Brain microvascular endothelial cell (primary cell): ENCODE results near the gene CMC4.
A peak's percentile ranks its signal among the peaks of the same experiment; 100 is the strongest.

ENCODE experiments used
- DNase-seq: peaks from one replicate; pipeline ENCODE4 v3.0.0-alpha.2; 2020
- H3K27ac ChIP-seq: fragments of 250-450 bp; sonication (Bioruptor Pico); 2 replicates; pipeline ENCODE4 v1.5.1; 2020; ENCODE audit warnings: mild to moderate bottlenecking, moderate library complexity
- H3K27me3 ChIP-seq: fragments of 250-450 bp; sonication (Bioruptor Pico); replicated peaks from 2 replicates; pipeline ENCODE4 v1.5.1; 2020; ENCODE audit warnings: mild to moderate bottlenecking
- H3K36me3 ChIP-seq: fragments of 250-450 bp; sonication (Bioruptor Pico); replicated peaks from 2 replicates; pipeline ENCODE4 v1.5.1; 2020; ENCODE audit warnings: mild to moderate bottlenecking
- H3K4me3 ChIP-seq: 2 replicates; pipeline ENCODE4 v1.5.1; 2011; ENCODE audit warnings: low read depth, mild to moderate bottlenecking, control low read depth, low read length, moderate library complexity
- in situ Hi-C: cut with HindIII; loops from 2 replicates; pipeline ENCODE4 v1.10.0; 2017; ENCODE audit warnings: low sequenced_read_pairs, low pct_ligation_motif_present
- TF ChIP-seq, protein P1 (sequence below): IDR thresholded peaks from 2 replicates; pipeline ENCODE4 v1.5.1; 2011; ENCODE audit warnings: low read depth, mild to moderate bottlenecking, moderate library complexity, low read length, control low read depth, inconsistent platforms; ENCODE audit errors: missing control alignments

Gene CMC4

DNA sequence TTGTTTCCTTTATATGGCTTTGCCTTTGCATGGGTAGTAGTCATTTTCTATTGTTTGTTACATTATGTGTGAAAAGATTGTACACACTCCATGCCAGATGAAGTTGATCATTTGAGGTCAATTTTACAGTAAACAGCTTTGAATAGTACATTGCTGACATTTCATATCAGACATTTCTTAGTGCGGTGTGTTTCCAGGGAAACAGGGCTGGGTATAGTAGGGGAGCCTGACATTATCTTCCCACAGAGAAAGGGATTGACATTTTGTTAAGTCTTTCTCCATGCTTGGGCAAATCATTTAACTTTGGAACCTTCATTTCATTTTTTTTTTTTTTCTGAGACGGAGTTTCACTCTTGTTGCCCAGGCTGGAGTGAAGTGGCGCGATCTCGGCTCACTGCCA lies 39.3 kb downstream of the CMC4 start:
- in situ Hi-C loops: no loop called here
- DNase-seq: no peak

DNA sequence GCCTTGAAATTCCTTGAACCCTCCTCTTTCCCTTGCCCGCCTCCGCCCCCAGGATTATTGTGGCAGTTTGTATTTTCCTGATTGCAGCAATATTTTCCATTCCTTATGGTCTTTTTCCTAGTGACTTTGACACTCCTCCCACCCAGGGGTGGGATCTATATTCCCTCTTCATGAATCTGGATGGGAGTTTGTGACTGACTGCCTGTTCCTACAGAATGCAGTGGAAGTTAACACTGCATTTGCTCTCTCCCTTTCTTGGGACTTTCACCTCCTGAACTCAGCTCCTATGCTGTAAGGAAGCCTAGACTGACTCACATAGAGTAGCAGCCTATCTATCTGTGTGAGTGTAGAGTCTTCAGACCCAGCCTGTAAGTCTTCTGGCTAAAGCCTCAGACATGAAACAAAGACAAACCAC lies 42.1 kb downstream of the CMC4 start:
- no peak overlapping the region for H3K4me3 ChIP-seq
- peak; percentile 48 for DNase-seq
- in situ Hi-C loops: no loop called here
- H3K27ac ChIP-seq: peak overlapping the region; percentile 5
- no peaks in the 10 kb centered on the region for H3K36me3 ChIP-seq
- no peaks in the 10 kb centered on the region for H3K27me3 ChIP-seq
- TF ChIP-seq, protein P1, sequence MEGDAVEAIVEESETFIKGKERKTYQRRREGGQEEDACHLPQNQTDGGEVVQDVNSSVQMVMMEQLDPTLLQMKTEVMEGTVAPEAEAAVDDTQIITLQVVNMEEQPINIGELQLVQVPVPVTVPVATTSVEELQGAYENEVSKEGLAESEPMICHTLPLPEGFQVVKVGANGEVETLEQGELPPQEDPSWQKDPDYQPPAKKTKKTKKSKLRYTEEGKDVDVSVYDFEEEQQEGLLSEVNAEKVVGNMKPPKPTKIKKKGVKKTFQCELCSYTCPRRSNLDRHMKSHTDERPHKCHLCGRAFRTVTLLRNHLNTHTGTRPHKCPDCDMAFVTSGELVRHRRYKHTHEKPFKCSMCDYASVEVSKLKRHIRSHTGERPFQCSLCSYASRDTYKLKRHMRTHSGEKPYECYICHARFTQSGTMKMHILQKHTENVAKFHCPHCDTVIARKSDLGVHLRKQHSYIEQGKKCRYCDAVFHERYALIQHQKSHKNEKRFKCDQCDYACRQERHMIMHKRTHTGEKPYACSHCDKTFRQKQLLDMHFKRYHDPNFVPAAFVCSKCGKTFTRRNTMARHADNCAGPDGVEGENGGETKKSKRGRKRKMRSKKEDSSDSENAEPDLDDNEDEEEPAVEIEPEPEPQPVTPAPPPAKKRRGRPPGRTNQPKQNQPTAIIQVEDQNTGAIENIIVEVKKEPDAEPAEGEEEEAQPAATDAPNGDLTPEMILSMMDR: no peak

More for the DNA sequence above, 39.3 kb downstream of the CMC4 start:
- Histone ChIP-seq H3K4me3 (no peak overlapping the region), H3K36me3 (no peaks in the 10 kb centered on the region), H3K27ac (no peak overlapping the region), H3K27me3 (no peaks in the 10 kb centered on the region)
- TF ChIP-seq, protein P1: no peak

DNA sequence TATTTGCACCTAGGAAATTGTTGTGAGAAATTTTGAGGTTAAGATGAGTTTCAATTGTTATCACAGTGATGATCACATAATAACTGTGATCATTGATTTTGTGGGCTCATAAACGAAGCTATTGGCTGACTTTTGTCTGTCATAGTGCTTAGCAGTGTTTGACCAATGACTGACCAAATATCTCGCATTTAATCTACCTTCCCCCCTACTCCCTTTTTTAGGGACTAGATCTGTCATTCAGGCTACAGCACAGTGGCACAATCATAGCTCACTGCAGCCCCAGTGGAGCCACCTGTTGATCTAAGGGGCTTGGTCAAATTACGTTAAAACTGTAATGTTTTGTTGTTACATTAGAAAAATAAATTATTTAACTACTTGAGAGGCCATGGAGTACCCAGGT lies 42.8 kb downstream of the CMC4 start:
- in situ Hi-C loops: no loop called here
- Histone ChIP-seq H3K27ac (peak overlapping the region; percentile 95), H3K4me3 (peak overlapping the region; percentile 69), H3K27me3 (no peaks in the 10 kb centered on the region), H3K36me3 (no peaks in the 10 kb centered on the region)
- TF ChIP-seq, protein P1: no peak
- DNase-seq: no peak

DNA sequence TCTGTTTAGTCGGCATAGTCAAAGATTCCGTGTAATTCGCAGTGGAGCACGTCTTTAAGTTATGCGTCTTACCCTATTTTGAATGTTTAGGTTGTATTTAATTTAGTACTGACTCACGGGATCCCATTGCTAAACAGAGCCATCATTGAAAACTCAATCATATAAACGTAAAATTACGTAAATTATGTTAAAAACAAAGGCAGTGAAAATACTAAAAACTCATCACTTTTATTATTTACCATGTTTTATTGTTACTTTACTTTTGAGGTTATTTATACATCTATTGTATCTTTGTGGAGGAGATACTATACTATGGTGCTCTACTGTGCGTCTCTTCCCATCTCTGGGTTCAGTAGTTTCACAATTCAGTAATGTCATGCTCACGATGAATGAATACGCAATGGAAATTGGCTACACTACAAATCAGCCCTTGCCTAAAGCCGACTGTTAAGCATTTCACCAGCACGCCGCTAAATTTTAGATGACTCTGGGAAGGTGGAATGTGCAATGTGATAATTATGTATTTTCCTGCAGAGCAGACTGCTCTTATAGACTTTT lies 43.3 kb downstream of the CMC4 start:
- H3K27me3 ChIP-seq: no peaks in the 10 kb centered on the region
- H3K36me3 ChIP-seq: no peaks in the 10 kb centered on the region
- in situ Hi-C loops: no loop called here
- peak; percentile 45 for DNase-seq
- H3K27ac ChIP-seq: peak overlapping the region; percentile 95
- TF ChIP-seq, protein P1: no peak
- H3K4me3 ChIP-seq: peak overlapping the region; percentile 69

DNA sequence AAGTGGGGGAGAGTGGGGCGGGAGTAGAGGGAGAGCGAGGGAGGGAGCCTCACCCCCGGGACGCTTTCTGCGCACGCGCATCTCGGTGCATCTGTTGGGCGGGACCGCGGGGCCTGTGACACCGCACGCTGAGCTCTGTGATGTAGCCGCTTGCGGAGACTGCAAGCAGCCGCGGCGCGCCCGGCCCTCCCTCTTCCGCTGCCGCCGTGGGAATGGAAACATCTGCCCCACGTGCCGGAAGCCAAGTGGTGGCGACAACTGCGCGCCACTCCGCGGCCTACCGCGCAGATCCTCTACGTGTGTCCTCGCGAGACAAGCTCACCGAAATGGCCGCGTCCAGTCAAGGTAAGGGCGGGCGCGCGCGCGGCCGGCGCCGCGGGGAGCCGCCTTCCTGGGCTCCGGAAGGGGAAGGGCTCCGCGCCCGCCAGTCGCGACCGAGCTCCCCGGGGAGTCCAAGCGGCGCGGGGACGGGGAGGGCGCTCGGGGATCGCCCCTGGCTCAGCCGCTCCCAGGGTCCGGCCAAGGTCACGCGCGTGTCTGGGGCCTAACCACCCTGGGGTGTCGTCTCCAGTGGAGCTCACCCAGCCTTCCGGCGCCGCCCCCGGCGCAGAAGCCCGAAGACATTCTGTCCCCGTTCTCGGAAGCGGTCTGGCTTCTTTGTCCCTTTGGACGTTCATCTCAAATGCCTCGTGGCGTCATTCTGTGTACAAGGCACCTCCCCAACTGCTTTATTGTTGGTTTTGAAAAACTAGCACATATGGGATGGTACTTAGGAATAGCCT lies 44.0 kb downstream of the CMC4 start, which contains the start of gene FUNDC2:
Gene FUNDC2, plus strand, starts transcription at position 118 of the 782 bp plus-strand sequence. Its CDS starts 95 bp downstream, at position 213.
- peak within 1 kb of the TSS; percentile 95 for H3K27ac ChIP-seq
- H3K36me3 ChIP-seq: no peaks in the 10 kb centered on the region
- DNase-seq: peak; percentile 86
- TF ChIP-seq, protein P1: no peak
- H3K4me3 ChIP-seq: peak within 1 kb of the TSS; percentile 69
- in situ Hi-C loops: no loop called here
- H3K27me3 ChIP-seq: no peaks in the 10 kb centered on the region
